ENCODE results near the gene TOM1L2. TPM values are rescaled to one million over a fixed set of nuclear protein-coding genes. Genes with fewer than 3 reads are reported as not detected.
"Not testable (repeated sequence)": the region's sequence is repeated elsewhere in the genome, so short reads cannot be mapped to it uniquely, and the experiment has no call there.

TOM1L2 gene
- total and polyA plus RNA-seq, 2 experiments from 2014 or later, result 25.5 to 31.0 TPM

GRCh38 chr17:17960500-17961030 lies 11.6 kb downstream of the TOM1L2 start:
- H3K4me3 ChIP-seq, result no peak overlapping the region
- TF ChIP-seq EZH2 (IDR thresholded peaks at IDR 0.05; ENCODE audit: insufficient read depth, poor library complexity, severe bottlenecking) (no peak), EZH2phosphoT487 (IDR thresholded peaks at IDR 0.05; ENCODE audit: insufficient read depth, low read depth) (no peak)
- in situ Hi-C loops (cut with MboI), result no loop called here
- no peaks in the 10 kb centered on the region for H3K36me3 ChIP-seq (ENCODE audit: low read depth)
- peak overlapping the region; percentile 86 for H3K27ac ChIP-seq
- peaks cover 46% of the 10 kb centered on the region for H3F3A ChIP-seq (ENCODE audit: insufficient read depth)
- WGBS, 2 experiments (ENCODE audit: low coverage in 1 of 2, low lambda C conversion rate in 2 of 2, missing lambda C conversion rate in 2 of 2), result 92 to 95% methylated on average over 5 of the region's 5 CpGs
- H3K9ac ChIP-seq, result peak overlapping the region; percentile 80; the same call in 1 of the 2 replicates
- H4K20me1 ChIP-seq (ENCODE audit: insufficient read depth), result no peaks in the 10 kb centered on the region
- H3K4me2 ChIP-seq (ENCODE audit: unreplicated experiment), result peak overlapping the region; percentile 91
- H3K9me2 ChIP-seq (ENCODE audit: insufficient read depth), result no peaks in the 10 kb centered on the region
- DNase-seq, result no peak
- H3K4me1 ChIP-seq (ENCODE audit: insufficient read depth), result peaks cover 34% of the 10 kb centered on the region
- no peak overlapping the region for H2AFZ ChIP-seq
- no peaks in the 10 kb centered on the region for H3K27me3 ChIP-seq (replicated peaks; ENCODE audit: insufficient read depth)
- H3K79me2 ChIP-seq (ENCODE audit: insufficient read depth), result peaks cover 90% of the 10 kb centered on the region
- H3K9me3 ChIP-seq (ENCODE audit: low read depth), result no peaks in the 10 kb centered on the region

DNA sequence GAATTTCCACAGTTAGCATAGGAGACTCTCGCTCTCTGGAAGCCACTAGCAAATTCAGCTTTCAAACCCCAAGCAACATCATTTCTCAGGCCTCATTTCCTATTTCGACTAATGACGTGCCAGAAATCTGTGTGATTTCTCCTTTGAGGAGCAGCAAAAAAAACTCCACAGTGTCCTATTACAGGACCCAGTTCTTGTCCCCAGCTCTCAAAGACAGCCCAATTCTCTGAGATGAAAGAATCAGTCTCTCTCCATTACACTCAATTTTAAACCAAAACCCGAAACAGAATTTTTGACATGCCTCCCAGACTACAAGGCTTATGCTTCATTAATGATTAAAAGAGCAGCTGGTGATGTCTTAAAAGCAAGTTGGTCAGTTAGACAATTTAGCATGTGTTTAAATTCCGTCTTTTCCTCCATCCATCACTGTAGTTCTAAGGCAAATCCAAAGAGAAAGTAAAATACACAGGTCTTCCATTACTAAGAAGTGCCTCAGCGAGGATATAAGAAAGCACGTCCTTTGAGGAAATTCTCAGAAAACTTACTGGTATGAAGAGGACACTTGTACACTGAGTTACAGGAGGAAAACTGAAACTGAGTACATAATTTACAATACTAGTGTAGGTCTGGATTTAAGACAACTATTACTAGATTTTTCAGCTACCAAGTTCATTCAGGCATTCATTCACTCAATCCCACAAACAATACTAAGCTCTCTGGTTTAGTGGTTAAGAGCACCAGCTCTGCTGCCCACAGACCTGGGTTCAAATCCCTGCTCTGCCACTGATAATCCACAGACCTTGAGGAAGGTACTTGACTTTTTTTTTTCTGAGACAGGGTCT lies 12.5 kb downstream of the TOM1L2 start:
- Histone ChIP-seq H3K36me3 (ENCODE audit: low read depth) (no peaks in the 10 kb centered on the region), H2AFZ (peak overlapping the region; percentile 57), H3K4me3 (peak overlapping the region; percentile 72), H3K79me2 (ENCODE audit: insufficient read depth) (peaks cover 90% of the 10 kb centered on the region), H3K27ac (peak overlapping the region; percentile 86), H3K4me2 (ENCODE audit: unreplicated experiment) (peak overlapping the region; percentile 91), H3K27me3 (replicated peaks; ENCODE audit: insufficient read depth) (no peaks in the 10 kb centered on the region), H3K4me1 (ENCODE audit: insufficient read depth) (peaks cover 34% of the 10 kb centered on the region), H3F3A (ENCODE audit: insufficient read depth) (peaks cover 49% of the 10 kb centered on the region), H4K20me1 (ENCODE audit: insufficient read depth) (no peaks in the 10 kb centered on the region), H3K9ac (peak overlapping the region; percentile 80), H3K9me3 (ENCODE audit: low read depth) (no peaks in the 10 kb centered on the region), H3K9me2 (ENCODE audit: insufficient read depth) (no peaks in the 10 kb centered on the region)
- in situ Hi-C loops (cut with MboI), result no loop called here
- WGBS, 2 experiments (ENCODE audit: low coverage in 1 of 2, low lambda C conversion rate in 2 of 2, missing lambda C conversion rate in 2 of 2), result 3 to 6% methylated on average over 7 of the region's 7 CpGs
- TF ChIP-seq EZH2 (IDR thresholded peaks at IDR 0.05; ENCODE audit: insufficient read depth, poor library complexity, severe bottlenecking), result no peak
- no peak for TF ChIP-seq EZH2phosphoT487 (IDR thresholded peaks at IDR 0.05; ENCODE audit: insufficient read depth, low read depth)
- peak; percentile 65 for DNase-seq

DNA sequence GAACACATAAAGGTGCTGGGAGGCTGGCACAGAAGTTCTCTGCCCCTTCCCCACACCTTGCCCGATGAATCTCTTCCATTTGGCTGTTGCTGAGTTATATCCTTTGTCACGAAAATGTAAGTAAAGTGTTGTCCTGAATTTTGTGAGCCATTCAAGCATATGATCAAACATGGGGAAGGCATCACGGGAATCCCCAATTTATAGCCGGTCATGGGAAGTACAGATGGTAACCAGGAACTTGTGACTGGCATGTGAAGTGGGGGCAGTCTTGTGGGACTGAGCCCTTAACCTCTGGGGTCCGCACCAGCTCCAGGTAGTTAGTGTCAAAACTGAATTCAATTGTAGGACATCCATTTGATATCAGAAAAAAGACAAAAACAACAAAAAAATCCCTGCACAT lies 13.2 kb downstream of the TOM1L2 start:
- Histone ChIP-seq H3K27me3 (replicated peaks; ENCODE audit: insufficient read depth) (no peaks in the 10 kb centered on the region), H3K9me2 (ENCODE audit: insufficient read depth) (no peaks in the 10 kb centered on the region), H3K4me3 (peak overlapping the region; percentile 72), H3K9me3 (ENCODE audit: low read depth) (no peaks in the 10 kb centered on the region), H3K9ac (peak overlapping the region; percentile 80), H3K79me2 (ENCODE audit: insufficient read depth) (peaks cover 90% of the 10 kb centered on the region), H2AFZ (no peak overlapping the region), H3K4me2 (ENCODE audit: unreplicated experiment) (peak overlapping the region; percentile 91), H3F3A (ENCODE audit: insufficient read depth) (peaks cover 49% of the 10 kb centered on the region), H3K27ac (peak overlapping the region; percentile 86), H4K20me1 (ENCODE audit: insufficient read depth) (no peaks in the 10 kb centered on the region), H3K4me1 (ENCODE audit: insufficient read depth) (peaks cover 34% of the 10 kb centered on the region), H3K36me3 (ENCODE audit: low read depth) (no peaks in the 10 kb centered on the region)
- in situ Hi-C loops (cut with MboI), result no loop called here
- no peak for TF ChIP-seq EZH2phosphoT487 (IDR thresholded peaks at IDR 0.05; ENCODE audit: insufficient read depth, low read depth)
- no peak for TF ChIP-seq EZH2 (IDR thresholded peaks at IDR 0.05; ENCODE audit: insufficient read depth, poor library complexity, severe bottlenecking)
- DNase-seq, result peak; percentile 20
- WGBS, 2 experiments (ENCODE audit: low coverage in 1 of 2, low lambda C conversion rate in 2 of 2, missing lambda C conversion rate in 2 of 2), result 52 to 60% methylated on average over 5 of the region's 5 CpGs

DNA sequence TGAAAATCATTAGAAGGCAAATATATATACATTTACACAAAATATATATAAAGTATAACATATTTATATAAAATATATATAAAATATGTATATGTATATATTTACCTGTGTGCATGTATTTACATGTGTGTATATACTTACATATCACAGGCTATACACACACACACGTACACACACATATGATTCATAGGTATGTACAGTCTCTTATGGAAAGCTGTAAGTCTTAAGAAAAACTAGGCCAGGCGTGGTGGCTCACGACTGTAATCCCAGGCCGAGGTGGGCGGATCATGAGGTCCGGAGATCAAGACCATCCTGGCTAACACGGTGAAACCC lies 14.7 kb downstream of the TOM1L2 start:
- Histone ChIP-seq H3K4me1 (ENCODE audit: insufficient read depth) (peaks cover 34% of the 10 kb centered on the region), H3K4me2 (ENCODE audit: unreplicated experiment) (peak overlapping the region; percentile 91), H3K9ac (peak overlapping the region; percentile 72), H3F3A (ENCODE audit: insufficient read depth) (peaks cover 49% of the 10 kb centered on the region), H4K20me1 (ENCODE audit: insufficient read depth) (no peaks in the 10 kb centered on the region), H3K36me3 (ENCODE audit: low read depth) (no peaks in the 10 kb centered on the region), H3K79me2 (ENCODE audit: insufficient read depth) (peaks cover 90% of the 10 kb centered on the region), H3K9me2 (ENCODE audit: insufficient read depth) (no peaks in the 10 kb centered on the region), H3K4me3 (peak overlapping the region; percentile 27), H3K27me3 (replicated peaks; ENCODE audit: insufficient read depth) (no peaks in the 10 kb centered on the region), H3K27ac (peak overlapping the region; percentile 86), H2AFZ (no peak overlapping the region), H3K9me3 (ENCODE audit: low read depth) (no peaks in the 10 kb centered on the region)
- WGBS, 2 experiments (ENCODE audit: low coverage in 1 of 2, low lambda C conversion rate in 2 of 2, missing lambda C conversion rate in 2 of 2), result 48 to 58% methylated on average over 7 of the region's 7 CpGs
- no peak for TF ChIP-seq EZH2 (IDR thresholded peaks at IDR 0.05; ENCODE audit: insufficient read depth, poor library complexity, severe bottlenecking)
- no peak for TF ChIP-seq EZH2phosphoT487 (IDR thresholded peaks at IDR 0.05; ENCODE audit: insufficient read depth, low read depth)
- in situ Hi-C loops (cut with MboI), result no loop called here
- peak; percentile 37 for DNase-seq

- H3K27me3 ChIP-seq (replicated peaks; ENCODE audit: insufficient read depth); H3K36me3 ChIP-seq (ENCODE audit: low read depth); H3K9ac ChIP-seq; H2AFZ ChIP-seq; H3K4me3 ChIP-seq; H3K4me2 ChIP-seq (ENCODE audit: unreplicated experiment); H3K27ac ChIP-seq; H3K9me2 ChIP-seq (ENCODE audit: insufficient read depth); DNase-seq; H3K9me3 ChIP-seq (ENCODE audit: low read depth); in situ Hi-C loops (cut with MboI); H4K20me1 ChIP-seq (ENCODE audit: insufficient read depth): not testable (repeated sequence)
- H3F3A ChIP-seq (ENCODE audit: insufficient read depth), result peaks cover 49% of the 10 kb centered on the region
- peaks cover 90% of the 10 kb centered on the region for H3K79me2 ChIP-seq (ENCODE audit: insufficient read depth)
- WGBS, 2 experiments (ENCODE audit: low coverage in 1 of 2, low lambda C conversion rate in 2 of 2, missing lambda C conversion rate in 2 of 2), result 98% methylated on average over 12 of the region's 12 CpGs
- H3K4me1 ChIP-seq (ENCODE audit: insufficient read depth), result peaks cover 34% of the 10 kb centered on the region
Measured at GRCh38 chr17:17955790-17956341, 16.3 kb downstream of the TOM1L2 start.
